Smooth muscle cell of bladder (primary cell): ENCODE data around the gene SV2C. TPM values are rescaled to one million over a fixed set of nuclear protein-coding genes. Genes with fewer than 3 reads are reported as not detected.

Experiments used
- total RNA-seq: library from RNA; depleted of rRNA; stranded (reverse); fragments of >200 nt; gene quantifications from 2 replicates; pipeline ENCODE4 v1.2.3, GENCODE V29; 2014

SV2C gene, protein sequence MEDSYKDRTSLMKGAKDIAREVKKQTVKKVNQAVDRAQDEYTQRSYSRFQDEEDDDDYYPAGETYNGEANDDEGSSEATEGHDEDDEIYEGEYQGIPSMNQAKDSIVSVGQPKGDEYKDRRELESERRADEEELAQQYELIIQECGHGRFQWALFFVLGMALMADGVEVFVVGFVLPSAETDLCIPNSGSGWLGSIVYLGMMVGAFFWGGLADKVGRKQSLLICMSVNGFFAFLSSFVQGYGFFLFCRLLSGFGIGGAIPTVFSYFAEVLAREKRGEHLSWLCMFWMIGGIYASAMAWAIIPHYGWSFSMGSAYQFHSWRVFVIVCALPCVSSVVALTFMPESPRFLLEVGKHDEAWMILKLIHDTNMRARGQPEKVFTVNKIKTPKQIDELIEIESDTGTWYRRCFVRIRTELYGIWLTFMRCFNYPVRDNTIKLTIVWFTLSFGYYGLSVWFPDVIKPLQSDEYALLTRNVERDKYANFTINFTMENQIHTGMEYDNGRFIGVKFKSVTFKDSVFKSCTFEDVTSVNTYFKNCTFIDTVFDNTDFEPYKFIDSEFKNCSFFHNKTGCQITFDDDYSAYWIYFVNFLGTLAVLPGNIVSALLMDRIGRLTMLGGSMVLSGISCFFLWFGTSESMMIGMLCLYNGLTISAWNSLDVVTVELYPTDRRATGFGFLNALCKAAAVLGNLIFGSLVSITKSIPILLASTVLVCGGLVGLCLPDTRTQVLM
- total RNA-seq, result not detected in 2 replicates

DNA sequence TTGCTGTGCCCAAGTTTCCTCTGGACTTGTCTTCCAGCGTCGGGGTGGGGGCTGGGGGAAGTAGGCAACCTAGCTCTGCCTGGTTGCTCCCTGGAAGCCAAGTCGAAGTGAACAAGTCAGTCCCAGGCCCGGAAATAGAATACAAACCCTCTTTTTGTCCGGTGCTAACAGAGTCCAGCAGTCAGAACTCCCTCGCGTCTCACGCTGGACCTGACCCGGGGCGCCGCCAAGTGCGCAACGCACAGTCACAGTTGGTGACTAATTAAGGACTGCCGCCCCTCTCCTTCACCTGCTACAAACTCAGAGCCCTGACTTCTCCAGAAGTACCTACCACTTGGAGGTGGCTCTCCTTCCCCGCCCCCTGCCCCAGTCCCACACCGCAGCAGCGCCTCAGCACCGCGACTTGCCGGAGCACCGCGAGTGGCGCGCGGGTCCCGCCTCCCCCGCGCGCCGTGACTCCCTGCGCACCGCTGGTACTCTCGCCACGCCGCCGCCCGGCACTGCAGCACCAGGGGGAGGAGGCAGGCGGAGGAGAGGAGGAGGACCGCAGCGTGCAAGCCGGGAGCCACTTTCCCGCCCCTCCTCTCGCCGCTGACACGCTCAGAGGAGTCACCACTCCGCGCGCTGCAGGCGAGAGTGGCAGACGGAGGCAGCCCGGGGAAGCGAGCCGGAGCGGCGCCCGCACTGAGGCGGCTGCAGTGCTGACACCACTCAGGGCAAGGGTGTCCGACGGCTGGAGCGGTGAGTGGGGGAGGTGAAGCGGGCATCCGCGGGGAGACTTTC is at the start of gene SV2C:
TSS of gene SV2C (plus strand) at position 612 of the 783 bp plus-strand sequence. CDS start 48,368 bp downstream, outside the sequence.

DNA sequence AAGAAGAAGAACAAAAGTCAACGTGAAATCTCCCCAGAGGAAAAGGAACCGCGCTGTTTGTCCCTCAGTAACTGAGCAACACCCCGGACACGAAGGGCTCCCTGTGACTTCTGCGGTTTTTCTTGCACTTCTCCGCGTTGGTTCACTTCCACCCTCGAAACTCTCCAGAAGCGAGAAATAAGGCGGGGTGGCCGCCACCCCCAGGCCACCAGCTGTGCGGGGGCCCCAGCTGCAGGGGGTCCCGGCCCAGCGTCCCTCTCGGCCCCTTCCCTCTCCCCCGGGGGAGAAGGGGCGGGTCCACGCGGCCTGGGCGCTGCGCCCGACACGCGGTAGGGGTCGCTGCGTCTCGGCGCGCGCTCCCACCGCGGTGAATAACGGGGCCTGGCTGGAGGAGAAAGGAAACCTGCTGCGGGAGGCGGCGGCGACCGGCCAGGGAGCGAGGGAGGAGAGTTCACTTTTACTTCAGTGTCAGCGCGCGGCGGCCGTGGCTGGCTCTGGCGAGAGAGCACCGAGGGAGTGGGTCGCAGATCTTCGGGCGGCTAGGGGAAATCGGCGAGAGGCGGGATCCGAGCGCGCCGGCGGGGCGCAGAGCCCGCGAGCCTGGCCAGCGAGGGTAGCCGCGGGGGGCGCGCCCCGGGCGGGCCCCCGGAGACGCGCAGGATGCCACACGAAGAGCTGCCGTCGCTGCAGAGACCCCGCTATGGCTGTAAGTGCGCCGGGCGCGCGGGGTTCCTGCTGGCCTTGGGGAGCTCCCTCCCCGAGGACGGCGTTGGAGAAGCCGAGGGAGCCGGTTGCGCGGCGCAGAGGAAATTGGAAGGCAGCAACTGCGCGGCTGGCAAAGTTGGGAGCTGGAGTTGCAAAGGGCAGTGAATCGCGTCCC is 319.9 kb downstream of the SV2C start, which contains the start of gene IQGAP2:
TSS of gene IQGAP2 (plus strand) at position 400 of the 880 bp plus-strand sequence. CDS start at position 661, 261 bp downstream.

